MG63 (cell line): ENCODE measurements around the gene RESF1. TPM values are rescaled to one million over a fixed set of nuclear protein-coding genes. Genes with fewer than 3 reads are reported as not detected.

Experiments used
- DNase-seq: peaks from one replicate; pipeline ENCODE4 v3.0.0-alpha.2; 2020
- H3K27me3 ChIP-seq: fragments of 250-450 bp; sonication (Bioruptor Pico); 2 replicates; pipeline ENCODE4 v1.5.1; 2020; ENCODE audit warnings: mild to moderate bottlenecking, moderate library complexity
- H3K36me3 ChIP-seq: fragments of 250-450 bp; sonication (Bioruptor Pico); 2 replicates; pipeline ENCODE4 v1.5.1; 2020; ENCODE audit warnings: mild to moderate bottlenecking, moderate library complexity
- H3K4me3 ChIP-seq: fragments of 250-450 bp; sonication (Bioruptor Pico); 2 replicates; pipeline ENCODE4 v1.5.1; 2020; ENCODE audit warnings: mild to moderate bottlenecking, moderate library complexity
- H3K9me3 ChIP-seq: fragments of 250-450 bp; sonication (Bioruptor Pico); 2 replicates; pipeline ENCODE4 v1.5.1; 2020; ENCODE audit warnings: mild to moderate bottlenecking, moderate library complexity
- total RNA-seq: library from RNA; depleted of rRNA; stranded (reverse); fragments of >200 nt; shearing (Covaris generic); gene quantifications from 2 replicates; pipeline ENCODE4 v1.2.3, GENCODE V29; 2014; ENCODE audit warnings: low replicate concordance; rRNA removed

RESF1 gene
- total RNA-seq, 1 experiment from 2014 or later, result 17.7 TPM

DNA sequence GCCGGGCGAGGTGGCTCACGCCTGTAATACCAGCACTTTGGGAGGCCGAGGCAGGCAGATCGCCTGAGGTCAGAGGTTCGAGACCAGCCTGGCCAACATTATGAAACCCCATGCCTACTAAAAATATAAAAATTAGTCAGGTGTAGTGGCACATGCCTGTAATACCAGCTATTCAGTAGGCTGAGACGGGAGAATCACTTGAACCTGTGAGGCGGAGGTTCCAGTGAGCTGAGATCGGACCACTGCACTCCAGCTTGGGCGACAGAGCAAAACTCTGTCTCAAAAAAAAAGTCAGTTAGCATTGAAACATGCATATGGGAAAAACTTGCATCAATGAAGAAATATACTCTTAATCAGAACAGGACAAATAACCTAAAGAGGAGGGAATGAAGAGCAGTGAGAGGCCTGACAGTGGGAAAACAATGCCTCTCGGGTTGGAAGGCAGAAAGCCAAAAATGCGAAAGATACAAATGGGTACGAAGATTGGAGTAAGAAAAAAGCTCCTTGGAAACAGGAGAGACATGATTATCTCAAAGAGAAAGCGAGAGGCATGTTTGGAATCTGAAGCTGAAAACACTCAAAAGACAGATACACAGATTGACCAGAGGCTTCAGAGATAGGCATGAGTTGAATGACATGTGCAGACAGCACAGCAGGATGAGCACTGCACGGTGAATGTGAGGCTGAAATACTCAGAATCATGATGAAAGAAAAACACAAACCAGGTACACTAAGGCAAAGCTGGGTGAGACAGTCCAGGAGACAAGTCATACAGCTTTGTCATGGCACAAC, 30.6 kb downstream of the RESF1 start:
- Histone ChIP-seq H3K9me3 (no peaks in the 10 kb centered on the region), H3K27me3 (no peaks in the 10 kb centered on the region), H3K36me3 (peaks cover 12% of the 10 kb centered on the region), H3K4me3 (no peak overlapping the region)
- DNase-seq, result no peak

DNA sequence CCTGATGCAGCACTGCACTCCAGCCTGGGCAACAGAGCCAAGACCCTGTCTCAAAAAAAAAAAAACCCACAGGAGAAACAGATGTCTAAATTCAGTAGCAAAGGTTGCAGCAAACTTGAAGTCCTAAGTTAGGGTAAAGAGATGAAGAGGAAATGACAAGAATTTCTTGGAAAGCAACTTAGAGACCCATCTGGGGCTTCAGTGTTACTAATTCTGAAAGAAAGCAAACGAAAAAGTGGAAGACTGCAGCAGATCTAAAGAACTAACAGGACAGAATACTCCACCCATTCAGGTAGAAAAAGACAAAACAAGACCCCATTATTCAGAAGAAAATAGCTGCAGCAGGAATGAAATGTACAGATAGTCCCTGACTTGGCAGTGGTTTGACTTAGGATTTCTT, 31.9 kb downstream of the RESF1 start:
- no peaks in the 10 kb centered on the region for H3K27me3 ChIP-seq
- H3K4me3 ChIP-seq, result no peak overlapping the region
- H3K9me3 ChIP-seq, result no peaks in the 10 kb centered on the region
- peaks cover 11% of the 10 kb centered on the region for H3K36me3 ChIP-seq
- DNase-seq, result no peak

GRCh38 chr12:31991815-31992214, 32.6 kb downstream of the RESF1 start:
- no peak for DNase-seq
- H3K9me3 ChIP-seq, result no peaks in the 10 kb centered on the region
- no peak overlapping the region for H3K4me3 ChIP-seq
- H3K36me3 ChIP-seq, result peaks cover 13% of the 10 kb centered on the region
- H3K27me3 ChIP-seq, result no peaks in the 10 kb centered on the region

DNA sequence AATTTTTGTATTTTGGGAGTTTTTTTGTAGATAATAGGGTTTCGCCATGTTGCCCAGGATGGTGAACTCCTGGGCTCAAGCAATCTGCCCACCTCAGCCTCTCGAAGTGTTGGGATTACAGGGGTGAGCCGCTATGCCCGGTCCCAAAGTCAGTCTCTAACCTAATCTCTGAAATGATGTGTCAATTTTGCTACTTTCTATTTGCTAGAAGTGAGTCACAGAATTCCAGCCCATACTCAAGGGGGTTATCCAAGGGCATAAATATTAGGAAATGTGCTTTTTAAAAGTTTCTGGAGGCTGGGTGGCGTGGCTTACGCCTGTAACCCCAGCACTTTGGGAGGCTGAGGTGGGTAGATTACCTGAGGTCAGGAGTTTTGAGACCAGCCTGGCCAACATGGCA, 40.5 kb downstream of the RESF1 start:
- Histone ChIP-seq H3K4me3 (no peak overlapping the region), H3K9me3 (no peaks in the 10 kb centered on the region), H3K27me3 (no peaks in the 10 kb centered on the region), H3K36me3 (peaks cover 22% of the 10 kb centered on the region)
- no peak for DNase-seq

- H3K4me3 ChIP-seq, result no peak overlapping the region
- no peak for DNase-seq
- H3K27me3 ChIP-seq, result no peaks in the 10 kb centered on the region
Measured at GRCh38 chr12:32000373-32001005, 41.3 kb downstream of the RESF1 start.

GRCh38 chr12:32002848-32003493, 43.8 kb downstream of the RESF1 start:
- Histone ChIP-seq H3K27me3 (no peaks in the 10 kb centered on the region), H3K9me3 (no peaks in the 10 kb centered on the region), H3K4me3 (no peak overlapping the region), H3K36me3 (peaks cover 12% of the 10 kb centered on the region)
- DNase-seq, result no peak

More at GRCh38 chr12:32000373-32001005, 41.3 kb downstream of the RESF1 start:
- peaks cover 20% of the 10 kb centered on the region for H3K36me3 ChIP-seq
- no peaks in the 10 kb centered on the region for H3K9me3 ChIP-seq

- Histone ChIP-seq H3K27me3 (no peaks in the 10 kb centered on the region), H3K36me3 (peaks cover 9% of the 10 kb centered on the region), H3K4me3 (no peak overlapping the region), H3K9me3 (no peaks in the 10 kb centered on the region)
- no peak for DNase-seq
Measured at GRCh38 chr12:32003654-32004053, 44.4 kb downstream of the RESF1 start.

- Histone ChIP-seq H3K9me3 (no peaks in the 10 kb centered on the region), H3K4me3 (no peak overlapping the region), H3K36me3 (peaks cover 5% of the 10 kb centered on the region; the same call in 1 of the 2 replicates), H3K27me3 (no peaks in the 10 kb centered on the region)
- no peak for DNase-seq
Measured at GRCh38 chr12:32005496-32006125, 46.4 kb downstream of the RESF1 start.

Other genes starting within 250 kb of the RESF1 start
- gene AMN1, start 230.4 kb upstream of the RESF1 start, total RNA-seq, result 15.6 and 23.6 TPM in 2 replicates
- gene BICD1, start 147.4 kb downstream of the RESF1 start, total RNA-seq, result 8.6 and 16.9 TPM in 2 replicates